Rectal smooth muscle tissue (tissue), 1 donor: ENCODE results near the gene GALNT18.

ENCODE experiments used
- H3K27ac ChIP-seq: one replicate; pipeline ENCODE4 v1.7.0; 2013; ENCODE audit warnings: low read depth, low read length, inconsistent platforms
- H3K27me3 ChIP-seq: one replicate; pipeline ENCODE4 v1.7.0; 2013; ENCODE audit warnings: low read length; ENCODE audit not compliant: control insufficient read depth, insufficient read depth
- H3K36me3 ChIP-seq: one replicate; pipeline ENCODE4 v1.7.0; 2013; ENCODE audit warnings: low read length; ENCODE audit not compliant: control insufficient read depth, insufficient read depth
- H3K4me1 ChIP-seq: one replicate; pipeline ENCODE4 v1.7.0; 2013; ENCODE audit warnings: low read length; ENCODE audit not compliant: control insufficient read depth, insufficient read depth
- H3K4me3 ChIP-seq: one replicate; pipeline ENCODE4 v1.7.0; 2013; ENCODE audit warnings: low read length
- H3K9ac ChIP-seq: one replicate; pipeline ENCODE4 v1.7.0; 2013; ENCODE audit warnings: low read length

The GALNT18 gene

DNA sequence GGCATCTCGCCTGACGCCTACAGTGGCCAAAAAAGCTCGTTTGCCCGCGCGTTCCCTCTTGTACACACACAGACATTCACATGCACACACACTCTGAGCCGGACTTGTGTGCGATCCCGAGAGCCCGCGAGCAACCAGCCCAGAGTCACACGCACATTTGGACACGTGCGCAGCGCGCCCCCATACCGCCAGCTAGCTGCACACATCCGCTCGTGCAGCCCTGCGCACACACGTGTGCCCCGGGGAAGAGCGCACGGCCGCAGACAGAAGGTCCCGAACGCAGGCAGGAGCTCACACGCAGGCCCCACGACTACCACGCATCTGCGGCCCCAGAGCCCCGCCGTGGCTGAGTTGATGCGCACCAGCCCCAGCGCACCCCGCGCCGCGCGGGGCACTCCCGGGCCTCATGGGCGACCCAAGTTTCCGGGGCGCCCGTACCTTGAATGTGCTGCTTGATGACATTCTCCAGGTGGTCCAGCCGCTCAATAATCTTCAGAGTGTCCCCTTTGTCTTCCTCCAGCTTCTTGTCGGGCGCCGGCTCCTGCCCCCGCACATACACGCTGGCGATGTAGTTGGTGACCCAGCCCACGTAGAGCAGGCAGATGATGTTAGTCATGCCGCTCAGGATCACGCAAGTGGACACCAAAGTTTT lies 758 bp downstream of the GALNT18 start:
- Histone ChIP-seq H3K27ac (peak overlapping the region; percentile 88), H3K36me3 (no peaks in the 10 kb centered on the region), H3K27me3 (no peaks in the 10 kb centered on the region), H3K4me1 (peaks cover 15% of the 10 kb centered on the region), H3K4me3 (peak overlapping the region; percentile 77), H3K9ac (peak overlapping the region; percentile 24)

DNA sequence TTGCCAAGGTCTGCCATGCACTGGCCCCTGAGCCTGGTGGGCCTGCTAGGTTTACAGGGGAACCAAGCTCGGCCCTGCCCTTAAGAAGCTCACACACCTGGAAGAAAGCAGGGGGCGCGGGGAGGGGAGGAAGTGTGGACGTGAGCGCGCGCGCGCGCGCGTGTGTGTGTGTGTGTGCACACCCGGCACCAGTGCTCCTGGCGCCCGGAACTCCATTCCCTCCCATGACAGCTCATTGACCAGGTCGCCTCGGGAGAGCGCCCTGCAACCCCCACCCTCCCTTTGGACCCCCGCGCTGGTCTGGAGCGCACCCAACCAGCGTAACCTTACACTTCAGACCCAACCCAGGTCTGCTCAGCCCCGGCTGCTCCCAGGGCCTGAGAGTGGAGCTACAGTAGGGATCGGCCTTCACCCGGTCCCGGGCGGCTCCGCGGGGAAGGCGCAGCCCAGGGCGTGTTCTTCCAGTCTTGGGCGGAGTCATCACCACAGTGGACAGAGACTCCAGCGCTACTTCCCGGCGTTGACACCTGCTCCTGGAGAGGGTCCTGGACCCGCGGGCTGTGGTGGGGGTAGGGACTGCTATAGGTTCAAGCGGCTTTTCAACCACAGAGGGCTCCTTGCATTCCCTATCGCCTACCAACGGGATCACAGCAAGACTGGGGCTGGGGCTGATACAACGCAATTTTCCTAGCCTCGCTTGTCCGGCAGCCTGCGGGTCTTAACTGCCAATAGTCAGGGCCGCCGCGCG lies 1.5 kb downstream of the GALNT18 start:
- Histone ChIP-seq H3K36me3 (no peaks in the 10 kb centered on the region), H3K27me3 (no peaks in the 10 kb centered on the region), H3K27ac (peak overlapping the region; percentile 88), H3K9ac (peak overlapping the region; percentile 16), H3K4me3 (peak overlapping the region; percentile 77), H3K4me1 (peaks cover 15% of the 10 kb centered on the region)

DNA sequence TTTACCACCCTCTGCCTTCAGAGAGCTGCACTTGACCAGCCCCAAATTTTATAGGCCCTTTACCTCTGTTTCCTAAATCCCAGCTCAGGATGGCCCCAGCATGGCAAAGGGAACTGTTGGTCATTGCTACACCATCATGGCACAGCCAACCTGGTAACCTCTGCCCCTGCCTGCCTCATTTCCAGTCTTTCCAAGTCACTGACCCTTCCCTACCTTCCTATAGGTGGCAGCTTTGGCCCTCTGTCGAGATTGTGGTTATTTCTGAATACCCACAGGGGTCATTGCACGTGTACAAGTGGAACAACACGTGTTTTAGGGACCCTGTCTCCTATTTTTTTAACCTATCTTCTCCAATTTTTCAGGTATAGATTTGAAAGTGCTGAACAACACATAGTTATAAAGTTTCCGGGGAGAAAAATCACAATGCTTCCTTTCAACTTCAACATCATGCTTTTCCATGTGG lies 2.8 kb downstream of the GALNT18 start:
- H3K27me3 ChIP-seq = no peaks in the 10 kb centered on the region
- H3K4me3 ChIP-seq = no peak overlapping the region
- no peak overlapping the region for H3K27ac ChIP-seq
- no peak overlapping the region for H3K9ac ChIP-seq
- no peaks in the 10 kb centered on the region for H3K36me3 ChIP-seq
- peaks cover 15% of the 10 kb centered on the region for H3K4me1 ChIP-seq

DNA sequence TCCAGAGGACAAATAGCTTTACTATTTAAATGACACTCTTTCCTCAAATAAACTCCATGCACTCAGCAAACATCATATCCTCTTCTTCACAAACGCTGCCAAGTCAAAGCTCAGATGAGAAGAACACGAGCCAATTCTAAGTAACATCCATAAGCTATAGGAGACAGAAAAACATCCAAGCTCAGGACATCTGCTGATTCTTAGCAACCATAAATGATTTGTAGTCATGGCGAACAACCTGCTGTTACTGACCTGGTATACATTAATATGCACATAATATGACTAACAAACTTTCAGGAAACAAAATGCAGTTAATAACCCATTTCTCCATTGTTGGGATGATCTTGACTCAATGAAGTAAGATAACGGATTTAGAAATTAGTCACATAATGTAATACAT lies 6.7 kb downstream of the GALNT18 start:
- Histone ChIP-seq H3K4me1 (peaks cover 5% of the 10 kb centered on the region), H3K4me3 (no peak overlapping the region), H3K9ac (no peak overlapping the region), H3K36me3 (no peaks in the 10 kb centered on the region), H3K27ac (no peak overlapping the region), H3K27me3 (no peaks in the 10 kb centered on the region)

DNA sequence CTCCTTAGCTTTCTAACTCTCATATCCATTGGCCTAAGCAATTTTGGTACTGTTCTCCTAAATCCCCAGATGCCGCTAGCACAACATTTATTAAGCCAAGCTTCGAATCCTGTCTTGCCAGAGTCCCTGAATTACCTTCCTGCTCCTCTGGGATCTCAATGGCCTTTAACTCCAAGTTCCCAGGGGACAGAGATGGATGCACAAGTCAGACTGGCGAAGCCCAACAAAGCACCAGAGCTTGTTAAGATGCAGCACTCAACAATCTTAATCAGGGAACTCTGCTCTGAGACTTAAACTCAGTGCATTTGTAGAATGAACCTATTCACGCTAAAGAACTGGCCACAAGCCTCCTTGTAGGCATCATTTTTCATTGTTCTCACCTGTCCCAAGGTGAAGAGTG lies 9.4 kb downstream of the GALNT18 start:
- Histone ChIP-seq H3K4me1 (no peaks in the 10 kb centered on the region), H3K27ac (no peak overlapping the region), H3K4me3 (no peak overlapping the region), H3K36me3 (no peaks in the 10 kb centered on the region), H3K27me3 (no peaks in the 10 kb centered on the region), H3K9ac (no peak overlapping the region)

DNA sequence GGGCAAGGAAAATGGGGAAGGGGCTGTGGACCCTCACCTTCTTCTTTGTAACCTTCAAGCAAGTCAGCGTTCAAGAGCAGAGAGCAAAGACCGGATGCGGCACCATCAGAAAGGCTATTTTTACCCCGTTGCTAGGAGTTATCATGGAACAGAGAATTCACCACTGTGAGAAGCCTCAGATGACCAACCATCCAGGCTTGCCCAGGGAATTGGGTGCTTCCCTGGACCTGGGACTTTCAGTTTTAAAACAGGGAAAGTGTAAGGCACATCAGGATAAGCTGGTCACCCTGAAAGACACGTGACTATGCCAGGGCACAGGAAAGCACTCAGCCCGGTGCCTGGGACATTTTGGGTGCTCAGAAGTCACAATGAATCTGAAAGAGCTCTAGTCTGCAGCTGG lies 10.4 kb downstream of the GALNT18 start:
- Histone ChIP-seq H3K4me3 (no peak overlapping the region), H3K9ac (no peak overlapping the region), H3K27ac (peak overlapping the region; percentile 1), H3K4me1 (no peaks in the 10 kb centered on the region), H3K36me3 (no peaks in the 10 kb centered on the region), H3K27me3 (no peaks in the 10 kb centered on the region)

DNA sequence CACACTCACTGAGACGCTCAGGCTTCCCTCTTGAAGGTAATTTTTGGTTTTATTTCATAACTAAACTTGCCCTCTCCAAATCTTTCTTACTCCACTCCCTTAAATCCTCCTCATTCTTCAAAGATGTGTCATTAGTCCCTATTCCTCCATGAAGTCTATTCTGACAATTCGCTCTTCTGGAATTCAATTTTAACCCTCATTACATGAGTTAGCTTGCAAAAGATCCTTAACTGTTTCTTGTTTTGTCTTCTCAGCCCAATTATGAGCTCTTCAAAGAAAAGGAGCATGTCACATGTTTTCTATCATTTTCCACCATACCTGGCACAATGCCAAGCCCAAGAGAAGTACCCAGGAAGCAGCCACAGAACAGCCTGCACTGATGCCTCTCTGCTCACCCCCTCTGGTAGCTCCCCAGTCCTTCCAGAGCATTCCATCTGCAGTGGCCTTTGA lies 13.0 kb downstream of the GALNT18 start:
- no peaks in the 10 kb centered on the region for H3K27me3 ChIP-seq
- no peaks in the 10 kb centered on the region for H3K36me3 ChIP-seq
- H3K4me3 ChIP-seq = no peak overlapping the region
- H3K9ac ChIP-seq = no peak overlapping the region
- H3K27ac ChIP-seq = no peak overlapping the region
- no peaks in the 10 kb centered on the region for H3K4me1 ChIP-seq

DNA sequence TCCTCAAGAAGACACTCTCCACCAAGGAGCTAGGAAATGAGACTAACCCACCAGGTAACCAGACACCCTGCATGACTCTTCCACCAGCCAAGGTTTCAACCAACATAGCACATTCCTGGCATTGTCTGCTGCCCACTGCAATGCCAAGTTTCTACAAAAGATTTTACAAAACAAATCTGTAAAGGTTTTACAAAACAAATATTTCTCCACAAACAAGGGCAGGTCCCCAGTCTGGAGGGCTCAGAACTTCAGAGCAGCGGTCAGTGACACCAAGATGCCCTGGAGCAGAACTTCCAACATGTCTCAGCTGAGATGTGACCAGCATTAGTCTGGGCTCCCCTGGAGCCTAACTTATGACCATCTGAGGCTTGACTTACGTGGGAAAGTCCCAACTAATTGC lies 14.0 kb downstream of the GALNT18 start:
- Histone ChIP-seq H3K4me1 (no peaks in the 10 kb centered on the region), H3K27ac (no peak overlapping the region)

DNA sequence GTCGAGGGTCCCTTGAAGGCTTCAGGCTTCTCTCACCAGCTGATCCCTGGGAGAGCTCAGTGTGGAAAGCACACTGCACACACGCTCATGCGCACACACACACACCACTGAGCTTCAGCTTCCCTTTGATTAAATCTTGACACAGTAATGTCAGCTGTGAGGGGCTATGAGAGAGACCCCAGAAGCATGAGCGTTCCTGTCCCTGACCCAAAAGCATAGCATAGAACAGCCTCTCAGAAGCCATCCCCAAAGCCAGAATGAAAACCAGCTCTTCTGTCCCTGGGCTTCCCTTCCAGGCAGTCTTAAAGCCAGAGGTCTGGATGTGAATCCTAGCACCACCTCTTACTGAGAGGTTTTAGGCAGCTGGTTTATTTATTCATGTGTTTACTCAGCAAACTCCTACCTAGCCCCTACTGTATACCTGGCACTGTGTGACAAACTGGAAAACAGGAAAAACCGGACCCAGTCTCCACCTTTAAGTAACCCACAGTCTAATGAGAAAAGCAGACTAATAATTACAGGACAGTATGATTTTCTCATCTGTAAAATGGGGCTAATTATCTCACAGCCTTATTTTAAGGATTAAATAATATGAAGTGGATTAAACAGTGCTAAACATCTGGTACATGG lies 15.9 kb downstream of the GALNT18 start:
- no peaks in the 10 kb centered on the region for H3K27me3 ChIP-seq
- H3K36me3 ChIP-seq = no peaks in the 10 kb centered on the region
- no peak overlapping the region for H3K4me3 ChIP-seq
- no peaks in the 10 kb centered on the region for H3K4me1 ChIP-seq
- H3K27ac ChIP-seq = no peak overlapping the region
- no peak overlapping the region for H3K9ac ChIP-seq

More for the DNA sequence above, 14.0 kb downstream of the GALNT18 start:
- H3K36me3 ChIP-seq = no peaks in the 10 kb centered on the region
- no peak overlapping the region for H3K4me3 ChIP-seq
- H3K9ac ChIP-seq = no peak overlapping the region
- H3K27me3 ChIP-seq = no peaks in the 10 kb centered on the region

DNA sequence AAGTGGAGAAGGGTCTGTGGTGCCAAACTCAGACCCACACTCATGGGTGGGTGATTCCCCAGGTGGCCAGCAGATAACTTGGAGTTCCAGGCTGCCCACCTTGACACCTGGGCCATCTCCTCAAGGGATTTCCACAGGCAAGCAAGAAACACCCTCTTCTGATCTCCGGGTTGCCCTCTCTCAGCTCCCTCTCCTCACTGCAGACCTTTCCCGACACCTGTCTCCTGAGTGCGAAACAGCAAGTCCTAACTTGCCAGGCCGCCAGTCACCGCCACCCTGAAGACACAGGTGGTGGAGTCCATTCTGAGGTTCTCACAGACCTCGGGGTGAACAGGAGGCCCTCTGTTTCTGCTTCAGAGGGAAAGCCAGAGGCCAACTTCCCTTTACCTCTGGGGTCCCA lies 16.6 kb downstream of the GALNT18 start:
- no peak overlapping the region for H3K4me3 ChIP-seq
- H3K27ac ChIP-seq = no peak overlapping the region
- H3K27me3 ChIP-seq = no peaks in the 10 kb centered on the region

DNA sequence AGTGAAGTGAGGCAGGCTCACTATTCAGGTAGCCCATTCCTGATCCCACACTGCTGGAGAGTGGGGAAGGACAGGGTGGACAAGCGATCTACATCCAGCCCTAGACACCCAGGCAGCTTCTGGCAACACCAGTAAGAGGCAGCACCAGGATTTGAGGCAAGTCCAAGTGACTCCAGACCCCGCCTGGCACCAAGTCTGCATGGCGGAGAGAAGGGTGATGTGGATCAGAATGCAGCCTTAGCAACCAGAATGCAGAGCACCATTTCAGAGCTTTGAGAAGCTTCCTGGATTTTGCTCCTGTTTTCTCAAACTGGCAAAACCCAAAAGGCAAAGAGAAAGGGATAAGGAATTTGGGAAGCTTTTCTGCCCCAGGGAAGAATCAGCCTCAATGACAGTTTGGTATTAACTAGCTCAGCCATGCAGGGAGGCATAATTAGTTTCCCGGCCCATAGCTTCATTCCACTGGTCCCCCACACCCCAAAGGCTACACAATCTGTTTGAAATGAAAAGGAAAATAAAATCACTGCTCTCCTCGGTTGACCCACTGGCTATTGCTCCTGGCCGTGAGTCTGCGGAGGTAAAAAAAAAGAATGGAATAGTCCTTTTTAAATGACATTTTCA lies 17.3 kb downstream of the GALNT18 start:
- H3K27ac ChIP-seq = no peak overlapping the region
- H3K9ac ChIP-seq = no peak overlapping the region
- no peaks in the 10 kb centered on the region for H3K36me3 ChIP-seq
- no peak overlapping the region for H3K4me3 ChIP-seq
- no peaks in the 10 kb centered on the region for H3K4me1 ChIP-seq
- H3K27me3 ChIP-seq = no peaks in the 10 kb centered on the region

More for the DNA sequence above, 16.6 kb downstream of the GALNT18 start:
- H3K36me3 ChIP-seq = no peaks in the 10 kb centered on the region
- no peaks in the 10 kb centered on the region for H3K4me1 ChIP-seq
- no peak overlapping the region for H3K9ac ChIP-seq

DNA sequence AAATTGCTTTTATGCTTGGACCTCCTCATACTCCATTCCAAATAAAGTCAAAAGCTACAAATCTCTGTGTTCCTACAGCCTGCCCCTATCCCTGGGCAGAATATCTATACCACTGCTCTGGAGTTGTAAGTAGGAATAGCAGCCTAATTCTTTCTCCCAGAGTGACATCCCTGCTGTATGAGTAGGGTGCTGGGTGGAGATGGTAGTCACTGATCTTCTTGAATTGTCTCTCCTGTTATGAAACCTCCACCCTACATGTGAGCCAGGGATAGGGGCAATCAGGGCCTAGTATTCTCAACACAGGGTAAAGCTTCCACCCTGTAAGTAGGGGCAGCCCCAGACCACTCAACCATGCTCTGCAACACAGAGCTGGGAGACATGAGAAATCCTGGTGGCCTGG lies 19.8 kb downstream of the GALNT18 start:
- Histone ChIP-seq H3K9ac (no peak overlapping the region), H3K4me1 (no peaks in the 10 kb centered on the region), H3K27me3 (no peaks in the 10 kb centered on the region), H3K36me3 (no peaks in the 10 kb centered on the region), H3K27ac (no peak overlapping the region), H3K4me3 (no peak overlapping the region)
